Activated CD4-positive, alpha-beta T cell treated with anti-CD3 and anti-CD28 coated beads for 48 hours (primary cell): ENCODE results near the gene SPIC.

Experiments used
- DNase-seq: peaks from one replicate; pipeline ENCODE4 v3.0.0-alpha.2; 2020

SPIC gene

DNA sequence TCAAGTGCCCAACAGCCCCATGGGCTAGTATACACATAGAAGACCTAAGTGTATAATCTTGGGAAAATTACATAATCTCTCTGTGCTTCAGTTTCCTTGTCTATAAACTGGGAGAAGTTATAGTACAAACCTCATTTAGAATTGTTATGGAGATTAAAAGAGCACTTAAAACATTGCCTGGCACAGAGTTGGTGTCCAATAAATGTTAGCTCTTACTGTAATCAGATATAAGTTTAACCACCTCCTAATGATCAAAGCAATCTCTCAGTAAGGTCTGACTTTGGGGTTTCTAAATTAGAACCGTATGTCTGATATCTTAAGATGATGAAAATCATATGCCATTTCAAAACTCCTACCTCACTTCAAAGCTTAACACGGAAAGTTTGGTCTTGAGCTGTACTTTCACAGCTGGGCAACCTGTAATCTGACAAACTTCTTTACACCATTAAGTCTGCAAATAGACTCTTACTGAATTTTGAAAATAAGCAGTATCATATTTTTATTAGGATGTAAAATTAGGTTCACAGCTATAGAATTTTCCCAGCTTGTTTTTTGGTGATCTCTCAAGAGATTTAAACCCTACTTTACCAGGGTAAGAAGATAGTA, 61.0 kb downstream of the SPIC start:
- DNase-seq: no peak
